ENCODE data around the gene CDIP1.

- TF ChIP-seq, protein P1, sequence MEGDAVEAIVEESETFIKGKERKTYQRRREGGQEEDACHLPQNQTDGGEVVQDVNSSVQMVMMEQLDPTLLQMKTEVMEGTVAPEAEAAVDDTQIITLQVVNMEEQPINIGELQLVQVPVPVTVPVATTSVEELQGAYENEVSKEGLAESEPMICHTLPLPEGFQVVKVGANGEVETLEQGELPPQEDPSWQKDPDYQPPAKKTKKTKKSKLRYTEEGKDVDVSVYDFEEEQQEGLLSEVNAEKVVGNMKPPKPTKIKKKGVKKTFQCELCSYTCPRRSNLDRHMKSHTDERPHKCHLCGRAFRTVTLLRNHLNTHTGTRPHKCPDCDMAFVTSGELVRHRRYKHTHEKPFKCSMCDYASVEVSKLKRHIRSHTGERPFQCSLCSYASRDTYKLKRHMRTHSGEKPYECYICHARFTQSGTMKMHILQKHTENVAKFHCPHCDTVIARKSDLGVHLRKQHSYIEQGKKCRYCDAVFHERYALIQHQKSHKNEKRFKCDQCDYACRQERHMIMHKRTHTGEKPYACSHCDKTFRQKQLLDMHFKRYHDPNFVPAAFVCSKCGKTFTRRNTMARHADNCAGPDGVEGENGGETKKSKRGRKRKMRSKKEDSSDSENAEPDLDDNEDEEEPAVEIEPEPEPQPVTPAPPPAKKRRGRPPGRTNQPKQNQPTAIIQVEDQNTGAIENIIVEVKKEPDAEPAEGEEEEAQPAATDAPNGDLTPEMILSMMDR (conservative IDR thresholded peaks at IDR 0.05; ENCODE audit: low read length) = no peak
- TF ChIP-seq EZH2phosphoT487 (IDR thresholded peaks at IDR 0.05; ENCODE audit: borderline replicate concordance, low read depth, low read length) = no peak
These were observed at the start of gene CDIP1 for GRCh38 chr16:4538350-4539235.

All from OCI-LY7 (cell line).